Measurements from ENCODE around the gene CUX1. TPM values are rescaled to one million over a fixed set of nuclear protein-coding genes. Genes with fewer than 3 reads are reported as not detected.

CUX1 gene
- total and polyA plus RNA-seq, 2 donors (not counting 1 experiment from before 2014, with no cell fraction given) = 10.8 to 86.5 TPM

DNA sequence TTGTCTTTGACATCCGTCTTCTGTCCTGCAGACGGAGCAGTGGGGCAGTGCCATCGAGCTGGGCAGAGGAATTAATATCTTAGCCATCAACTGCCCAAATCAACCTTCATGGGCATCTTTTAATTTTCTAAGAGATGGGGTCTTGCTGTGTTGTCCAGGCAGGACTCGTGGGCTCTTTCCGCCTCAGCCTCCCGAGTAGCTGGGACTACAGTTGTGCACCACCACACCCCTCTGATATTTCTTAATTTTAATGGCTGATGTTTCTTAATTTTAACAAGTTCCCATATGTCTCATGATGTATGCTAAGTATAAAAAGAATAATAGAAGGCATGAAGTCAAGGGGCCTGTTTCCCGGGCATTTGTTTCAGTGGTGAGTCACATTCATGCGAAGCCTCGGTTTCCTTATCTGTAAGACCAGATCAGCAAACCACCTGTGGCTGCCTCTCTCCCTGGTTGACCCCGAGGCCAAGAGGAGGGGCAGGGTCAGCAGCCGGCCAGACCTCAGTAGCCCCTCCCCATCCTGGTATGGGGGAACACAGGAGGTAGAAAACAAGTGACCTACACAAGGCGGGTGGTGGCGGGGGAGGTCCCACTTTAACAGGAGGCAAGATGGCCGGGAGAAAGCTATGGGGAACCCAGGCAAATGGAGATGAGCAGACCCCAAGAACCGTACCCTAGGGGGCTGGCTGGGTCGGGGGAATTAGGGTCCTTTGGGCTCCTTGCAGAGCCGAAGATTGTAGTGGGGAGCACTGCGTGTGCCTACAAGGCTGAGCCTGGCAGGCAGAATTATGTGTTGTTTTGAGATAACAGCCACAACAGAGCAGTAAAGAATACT is 85.5 kb downstream of the CUX1 start:
- H3K4me1 Mint-ChIP-seq = peaks cover 22% of the 10 kb centered on the region
- Histone ChIP-seq H3K4me1 (ENCODE audit: control insufficient read depth in 2 of 2, insufficient read depth in 2 of 2, low read length in 2 of 2) (peaks cover 9 to 11% of the 10 kb centered on the region in 2 donors), H3K9me3 (ENCODE audit: control extremely low read depth in 1 of 3, control insufficient read depth in 2 of 3, insufficient read depth in 1 of 3, low read length in 2 of 3) (no peaks in the 10 kb centered on the region), H3K27ac (ENCODE audit: low read length in 2 of 2) (no peak overlapping the region), H3K79me2 (ENCODE audit: control insufficient read depth, insufficient read depth, low read length) (peaks cover 83% of the 10 kb centered on the region), H3K4me3 (ENCODE audit: control extremely low read depth in 1 of 5, extremely low read depth in 1 of 5, insufficient read depth in 1 of 5, low read depth in 2 of 5, low read length in 4 of 5) (no peak overlapping the region), H3K36me3 (replicated peaks in 1 of 2; ENCODE audit: control extremely low read depth in 1 of 2, control insufficient read depth in 1 of 2, extremely low read depth in 1 of 2, insufficient read depth in 2 of 2, low read length in 1 of 2) (peaks cover 0 to 3% of the 10 kb centered on the region in 2 experiments), H2AFZ (ENCODE audit: insufficient read depth, low read depth, low read length, poor library complexity, severe bottlenecking) (no peak overlapping the region), H4K20me1 (ENCODE audit: control insufficient read depth, insufficient read depth, low read length, poor library complexity, severe bottlenecking) (peaks cover 47% of the 10 kb centered on the region), H3K9ac (ENCODE audit: low read length) (no peak overlapping the region), H3K4me2 (replicated peaks; ENCODE audit: low read depth, low read length, poor library complexity, severe bottlenecking) (no peak overlapping the region), H3K27me3 (replicated peaks in 1 of 4; ENCODE audit: control extremely low read depth in 1 of 4, control insufficient read depth in 3 of 4, insufficient read depth in 4 of 4, low read length in 3 of 4) (no peaks in the 10 kb centered on the region)
- DNase-seq (no peak), ATAC-seq (ENCODE audit: low read depth) (no peak)
- no peak overlapping the region for H3K4me3 Mint-ChIP-seq
- H3K9me3 Mint-ChIP-seq (ENCODE audit: insufficient read depth) = no peaks in the 10 kb centered on the region
- ChIA-PET CTCF (no interaction called here), POLR2A (no interaction called here)
- WGBS (ENCODE audit: insufficient coverage) = 88% methylated on average over 12 of the region's 18 CpGs
- TF ChIP-seq, protein P1, sequence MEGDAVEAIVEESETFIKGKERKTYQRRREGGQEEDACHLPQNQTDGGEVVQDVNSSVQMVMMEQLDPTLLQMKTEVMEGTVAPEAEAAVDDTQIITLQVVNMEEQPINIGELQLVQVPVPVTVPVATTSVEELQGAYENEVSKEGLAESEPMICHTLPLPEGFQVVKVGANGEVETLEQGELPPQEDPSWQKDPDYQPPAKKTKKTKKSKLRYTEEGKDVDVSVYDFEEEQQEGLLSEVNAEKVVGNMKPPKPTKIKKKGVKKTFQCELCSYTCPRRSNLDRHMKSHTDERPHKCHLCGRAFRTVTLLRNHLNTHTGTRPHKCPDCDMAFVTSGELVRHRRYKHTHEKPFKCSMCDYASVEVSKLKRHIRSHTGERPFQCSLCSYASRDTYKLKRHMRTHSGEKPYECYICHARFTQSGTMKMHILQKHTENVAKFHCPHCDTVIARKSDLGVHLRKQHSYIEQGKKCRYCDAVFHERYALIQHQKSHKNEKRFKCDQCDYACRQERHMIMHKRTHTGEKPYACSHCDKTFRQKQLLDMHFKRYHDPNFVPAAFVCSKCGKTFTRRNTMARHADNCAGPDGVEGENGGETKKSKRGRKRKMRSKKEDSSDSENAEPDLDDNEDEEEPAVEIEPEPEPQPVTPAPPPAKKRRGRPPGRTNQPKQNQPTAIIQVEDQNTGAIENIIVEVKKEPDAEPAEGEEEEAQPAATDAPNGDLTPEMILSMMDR (IDR thresholded peaks at IDR 0.05) = no peak
- no peak for TF ChIP-seq EZH2 (IDR thresholded peaks at IDR 0.05; ENCODE audit: borderline replicate concordance, insufficient read depth, low read depth, low read length, poor library complexity, severe bottlenecking)
- H3K27me3 Mint-ChIP-seq = no peaks in the 10 kb centered on the region
- H3K27ac Mint-ChIP-seq = no peak overlapping the region
- intact Hi-C loops (cut with micrococcal nuclease) = no loop called here

DNA sequence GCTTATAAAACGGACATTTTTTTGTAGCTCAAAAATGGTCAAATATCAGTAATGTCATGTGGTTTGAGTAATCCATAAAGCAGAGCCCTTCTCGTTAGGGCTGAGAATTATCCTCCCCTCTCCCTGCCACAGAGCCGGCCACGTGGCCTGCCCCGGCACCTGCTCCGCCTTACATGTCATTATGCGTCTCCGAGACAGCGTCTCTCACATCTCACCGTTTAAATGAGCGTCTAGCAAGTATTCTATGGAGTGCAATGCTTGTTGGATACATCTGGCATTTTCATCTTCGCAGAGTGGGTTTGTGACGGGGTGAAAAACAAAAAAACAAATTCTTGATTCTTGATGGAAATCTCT is 86.1 kb downstream of the CUX1 start:
- Histone ChIP-seq H3K9ac (ENCODE audit: low read length) (no peak overlapping the region), H3K4me2 (replicated peaks; ENCODE audit: low read depth, low read length, poor library complexity, severe bottlenecking) (no peak overlapping the region), H3K27ac (ENCODE audit: low read length in 2 of 2) (no peak overlapping the region), H3K27me3 (replicated peaks in 1 of 4; ENCODE audit: control extremely low read depth in 1 of 4, control insufficient read depth in 3 of 4, insufficient read depth in 4 of 4, low read length in 3 of 4) (no peaks in the 10 kb centered on the region), H3K79me2 (ENCODE audit: control insufficient read depth, insufficient read depth, low read length) (peaks cover 83% of the 10 kb centered on the region), H3K4me3 (ENCODE audit: control extremely low read depth in 1 of 5, extremely low read depth in 1 of 5, insufficient read depth in 1 of 5, low read depth in 2 of 5, low read length in 4 of 5) (no peak overlapping the region), H3K4me1 (ENCODE audit: control insufficient read depth in 2 of 2, insufficient read depth in 2 of 2, low read length in 2 of 2) (peaks cover 9 to 11% of the 10 kb centered on the region in 2 donors), H4K20me1 (ENCODE audit: control insufficient read depth, insufficient read depth, low read length, poor library complexity, severe bottlenecking) (peaks cover 46% of the 10 kb centered on the region), H3K9me3 (ENCODE audit: control extremely low read depth in 1 of 3, control insufficient read depth in 2 of 3, insufficient read depth in 1 of 3, low read length in 2 of 3) (no peaks in the 10 kb centered on the region), H2AFZ (ENCODE audit: insufficient read depth, low read depth, low read length, poor library complexity, severe bottlenecking) (no peak overlapping the region), H3K36me3 (replicated peaks in 1 of 2; ENCODE audit: control extremely low read depth in 1 of 2, control insufficient read depth in 1 of 2, extremely low read depth in 1 of 2, insufficient read depth in 2 of 2, low read length in 1 of 2) (peaks cover 0 to 3% of the 10 kb centered on the region in 2 experiments)
- intact Hi-C loops (cut with micrococcal nuclease) = no loop called here
- no peak overlapping the region for H3K4me3 Mint-ChIP-seq
- TF ChIP-seq, protein P1 (IDR thresholded peaks at IDR 0.05) = no peak
- TF ChIP-seq EZH2 (IDR thresholded peaks at IDR 0.05; ENCODE audit: borderline replicate concordance, insufficient read depth, low read depth, low read length, poor library complexity, severe bottlenecking) = no peak
- H3K9me3 Mint-ChIP-seq (ENCODE audit: insufficient read depth) = no peaks in the 10 kb centered on the region
- ATAC-seq (ENCODE audit: low read depth) = no peak
- no peaks in the 10 kb centered on the region for H3K27me3 Mint-ChIP-seq
- DNase-seq = no peak
- peaks cover 25% of the 10 kb centered on the region for H3K4me1 Mint-ChIP-seq
- CTCF ChIA-PET = interaction anchor here (0.6 kb wide), 1 partner anchor 395 kb away, joined by 4 read pairs; no protein-coding TSS in a partner anchor
- H3K27ac Mint-ChIP-seq = no peak overlapping the region
- POLR2A ChIA-PET = no interaction called here
- WGBS (ENCODE audit: insufficient coverage) = 98% methylated on average over 10 of the region's 13 CpGs
